Effector memory CD4-positive, alpha-beta T cell (primary cell): Measurements from ENCODE around the gene CEP128.
"Not testable (repeated sequence)": the region's sequence is repeated elsewhere in the genome, so short reads cannot be mapped to it uniquely, and the experiment has no call there.

ENCODE experiments used
- DNase-seq, 3 donors: peaks; one replicate each; pipeline ENCODE4 v3.0.0-alpha.2; 2020
- H3K27ac ChIP-seq: 2 replicates; pipeline ENCODE4 v1.7.0; 2013; ENCODE audit warnings: mild to moderate bottlenecking, low read length, moderate library complexity; ENCODE audit not compliant: insufficient read depth, poor library complexity, severe bottlenecking
- H3K27me3 ChIP-seq: replicated peaks from 2 replicates; pipeline ENCODE4 v1.7.0; 2013; ENCODE audit warnings: mild to moderate bottlenecking, low read length; ENCODE audit not compliant: insufficient read depth, control insufficient read depth, poor library complexity, severe bottlenecking
- H3K36me3 ChIP-seq: 2 replicates; pipeline ENCODE4 v1.7.0; 2013; ENCODE audit warnings: mild to moderate bottlenecking, low read length, moderate library complexity; ENCODE audit not compliant: control insufficient read depth, insufficient read depth
- H3K4me1 ChIP-seq: 2 replicates; pipeline ENCODE4 v1.7.0; 2013; ENCODE audit warnings: low read length, mild to moderate bottlenecking; ENCODE audit not compliant: control insufficient read depth, insufficient read depth, poor library complexity, severe bottlenecking
- H3K4me3 ChIP-seq: 2 replicates; pipeline ENCODE4 v1.7.0; 2013; ENCODE audit warnings: low read length, low read depth, mild to moderate bottlenecking; ENCODE audit not compliant: insufficient read depth, poor library complexity, severe bottlenecking
- H3K9me3 ChIP-seq: 2 replicates; pipeline ENCODE4 v1.7.0; 2013; ENCODE audit warnings: mild to moderate bottlenecking, low read length, moderate library complexity; ENCODE audit not compliant: control insufficient read depth

The CEP128 gene

GRCh38 chr14:80912013-80912412 is 29.5 kb downstream of the CEP128 start:
- not testable (repeated sequence) for H3K4me3 ChIP-seq, H3K4me1 ChIP-seq

DNA sequence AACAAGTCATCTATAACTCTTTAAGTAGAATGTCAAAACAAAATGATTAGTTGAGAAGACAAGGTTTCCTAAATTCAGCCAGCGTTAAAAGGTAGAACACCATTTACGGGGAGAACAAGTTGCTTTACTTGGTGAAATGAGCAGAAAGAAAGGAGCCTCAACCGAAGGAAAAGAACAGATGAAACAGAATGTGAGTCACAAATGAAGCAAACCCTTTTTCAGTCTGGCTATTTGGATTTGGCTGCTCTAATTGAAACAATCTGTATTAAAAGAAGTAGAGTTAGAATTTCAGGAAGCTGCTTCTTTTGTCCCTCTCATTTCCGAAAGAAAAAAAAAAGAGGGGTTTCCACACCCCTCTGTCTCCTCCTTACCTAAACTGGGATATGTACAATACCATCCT is 34.6 kb downstream of the CEP128 start:
- H3K27ac ChIP-seq = no peak overlapping the region
- H3K4me3 ChIP-seq = no peak overlapping the region
- DNase-seq = no peak
- no peaks in the 10 kb centered on the region for H3K9me3 ChIP-seq
- H3K36me3 ChIP-seq = peaks cover 4% of the 10 kb centered on the region
- no peaks in the 10 kb centered on the region for H3K4me1 ChIP-seq
- H3K27me3 ChIP-seq = no peaks in the 10 kb centered on the region

More at GRCh38 chr14:80912013-80912412, 29.5 kb downstream of the CEP128 start:
- DNase-seq, H3K27me3 ChIP-seq, H3K27ac ChIP-seq, H3K9me3 ChIP-seq, H3K36me3 ChIP-seq: not testable (repeated sequence)

- Histone ChIP-seq H3K4me1 (no peaks in the 10 kb centered on the region), H3K9me3 (no peaks in the 10 kb centered on the region), H3K4me3 (no peak overlapping the region), H3K36me3 (peaks cover 4% of the 10 kb centered on the region), H3K27ac (no peak overlapping the region), H3K27me3 (no peaks in the 10 kb centered on the region)
- no peak for DNase-seq
These were observed 35.2 kb downstream of the CEP128 start for GRCh38 chr14:80906336-80906735.

GRCh38 chr14:80902608-80903007 is 38.9 kb downstream of the CEP128 start:
- Histone ChIP-seq H3K4me1 (no peaks in the 10 kb centered on the region), H3K27me3 (no peaks in the 10 kb centered on the region), H3K4me3 (no peak overlapping the region), H3K27ac (no peak overlapping the region), H3K36me3 (peaks cover 4% of the 10 kb centered on the region), H3K9me3 (no peaks in the 10 kb centered on the region)
- DNase-seq = no peak

DNA sequence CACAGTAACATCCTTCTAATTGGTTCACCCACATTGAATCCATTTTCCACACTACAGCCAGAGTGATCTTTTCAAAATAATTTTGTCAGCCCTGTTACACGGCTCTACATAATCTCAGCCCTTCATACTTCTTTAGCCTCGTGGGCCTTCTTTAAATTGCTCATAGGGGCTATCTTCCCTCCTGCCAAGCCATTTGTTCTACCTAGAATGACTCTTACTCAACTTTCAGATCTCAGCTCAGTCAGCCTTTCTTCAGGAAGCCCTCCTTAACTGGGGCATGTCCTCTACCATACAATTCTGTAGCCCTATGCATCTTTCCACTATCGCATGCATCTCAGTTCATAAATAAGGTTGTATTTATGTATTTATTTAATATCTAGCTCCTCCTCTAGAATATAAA is 39.7 kb downstream of the CEP128 start:
- Histone ChIP-seq H3K4me3 (no peak overlapping the region), H3K36me3 (peaks cover 4% of the 10 kb centered on the region), H3K27ac (no peak overlapping the region), H3K4me1 (no peaks in the 10 kb centered on the region), H3K27me3 (no peaks in the 10 kb centered on the region), H3K9me3 (no peaks in the 10 kb centered on the region)
- no peak for DNase-seq

- no peak for DNase-seq
- no peak overlapping the region for H3K27ac ChIP-seq
- H3K36me3 ChIP-seq = peaks cover 4% of the 10 kb centered on the region
- H3K27me3 ChIP-seq = no peaks in the 10 kb centered on the region
- no peaks in the 10 kb centered on the region for H3K9me3 ChIP-seq
- no peak overlapping the region for H3K4me3 ChIP-seq
- H3K4me1 ChIP-seq = no peaks in the 10 kb centered on the region
These were observed 40.3 kb downstream of the CEP128 start for GRCh38 chr14:80901260-80901659.

GRCh38 chr14:80872645-80873044 is 68.9 kb downstream of the CEP128 start:
- H3K9me3 ChIP-seq = no peaks in the 10 kb centered on the region
- H3K27ac ChIP-seq = no peak overlapping the region
- DNase-seq = no peak
- H3K27me3 ChIP-seq = no peaks in the 10 kb centered on the region
- no peaks in the 10 kb centered on the region for H3K4me1 ChIP-seq
- no peak overlapping the region for H3K4me3 ChIP-seq
- no peaks in the 10 kb centered on the region for H3K36me3 ChIP-seq

GRCh38 chr14:80868260-80868659 is 73.3 kb downstream of the CEP128 start:
- DNase-seq = no peak
- Histone ChIP-seq H3K4me1 (no peaks in the 10 kb centered on the region), H3K9me3 (no peaks in the 10 kb centered on the region), H3K27me3 (no peaks in the 10 kb centered on the region), H3K36me3 (no peaks in the 10 kb centered on the region), H3K27ac (no peak overlapping the region), H3K4me3 (no peak overlapping the region)

- no peak overlapping the region for H3K4me3 ChIP-seq
- no peaks in the 10 kb centered on the region for H3K4me1 ChIP-seq
- H3K9me3 ChIP-seq = no peaks in the 10 kb centered on the region
- no peak overlapping the region for H3K27ac ChIP-seq
- H3K36me3 ChIP-seq = no peaks in the 10 kb centered on the region
- H3K27me3 ChIP-seq = no peaks in the 10 kb centered on the region
- DNase-seq = no peak
These were observed 73.7 kb downstream of the CEP128 start for GRCh38 chr14:80867798-80868197.

DNA sequence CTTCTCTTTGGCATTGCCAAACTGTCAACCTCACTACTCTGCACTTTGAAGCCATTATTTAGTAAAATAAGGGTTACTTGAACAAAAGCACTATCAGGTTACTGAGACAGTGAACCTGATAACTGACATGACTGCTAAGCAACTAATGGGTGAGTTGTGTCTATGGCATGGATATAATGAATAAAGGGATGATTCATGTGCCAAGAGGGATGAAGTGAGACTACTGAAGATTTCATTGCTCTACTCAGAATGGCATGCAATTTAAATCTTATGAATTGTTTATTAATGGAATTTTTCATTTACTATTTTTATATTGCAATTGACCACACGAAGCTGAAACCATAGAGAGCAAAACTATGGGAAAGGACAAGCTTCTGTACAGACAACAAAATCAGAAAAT is 74.4 kb downstream of the CEP128 start:
- H3K9me3 ChIP-seq = no peaks in the 10 kb centered on the region
- H3K27ac ChIP-seq = no peak overlapping the region
- no peaks in the 10 kb centered on the region for H3K27me3 ChIP-seq
- no peaks in the 10 kb centered on the region for H3K36me3 ChIP-seq
- no peak for DNase-seq
- no peaks in the 10 kb centered on the region for H3K4me1 ChIP-seq
- H3K4me3 ChIP-seq = no peak overlapping the region

- H3K36me3 ChIP-seq = no peaks in the 10 kb centered on the region
- no peaks in the 10 kb centered on the region for H3K4me1 ChIP-seq
- H3K9me3 ChIP-seq = no peaks in the 10 kb centered on the region
- no peaks in the 10 kb centered on the region for H3K27me3 ChIP-seq
- no peak overlapping the region for H3K27ac ChIP-seq
- no peak overlapping the region for H3K4me3 ChIP-seq
- DNase-seq = no peak
These were observed 76.0 kb downstream of the CEP128 start for GRCh38 chr14:80865565-80865964.
